ENCODE measurements around the gene ILK. TPM values are rescaled to one million over a fixed set of nuclear protein-coding genes. Genes with fewer than 3 reads are reported as not detected.

ILK gene
- total RNA-seq, 4 donors from 2014 or later = 59.8 to 83.8 (median 71.5) TPM

DNA sequence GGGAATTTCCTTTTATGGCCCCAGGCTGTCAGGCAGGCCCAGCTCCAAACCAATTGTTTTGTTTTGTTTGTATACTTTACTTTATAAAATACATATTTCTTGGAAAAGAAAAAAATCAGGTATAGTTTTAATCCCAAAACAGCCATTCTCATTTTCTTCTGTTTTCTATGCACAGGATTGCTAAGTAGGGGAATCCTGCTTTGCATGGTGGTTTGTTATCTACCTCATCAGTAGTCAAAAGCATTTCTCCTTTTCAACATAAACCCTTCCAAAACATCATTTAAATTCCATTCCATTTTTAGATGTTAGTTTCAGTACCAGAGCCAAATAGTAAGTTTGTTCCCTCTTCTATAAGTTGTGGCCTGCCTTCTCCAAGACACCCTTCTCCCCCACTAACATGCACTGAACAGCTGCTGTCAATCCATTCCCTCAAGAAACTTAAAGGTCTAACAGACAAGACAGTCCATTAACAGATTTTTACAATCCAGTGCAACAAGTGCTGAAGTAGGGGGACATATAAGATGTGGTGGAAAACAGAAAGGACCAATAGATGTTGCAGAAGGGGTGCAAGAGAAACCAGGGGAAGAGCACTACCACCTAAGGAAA, 3.7 kb downstream of the ILK start:
- TF ChIP-seq EP300 (IDR thresholded peaks at IDR 0.05) (no peak), POLR2AphosphoS5 (IDR thresholded peaks at IDR 0.05) (no peak), POLR2A (IDR thresholded peaks at IDR 0.05) (no peak)
- TF ChIP-seq, protein P1, sequence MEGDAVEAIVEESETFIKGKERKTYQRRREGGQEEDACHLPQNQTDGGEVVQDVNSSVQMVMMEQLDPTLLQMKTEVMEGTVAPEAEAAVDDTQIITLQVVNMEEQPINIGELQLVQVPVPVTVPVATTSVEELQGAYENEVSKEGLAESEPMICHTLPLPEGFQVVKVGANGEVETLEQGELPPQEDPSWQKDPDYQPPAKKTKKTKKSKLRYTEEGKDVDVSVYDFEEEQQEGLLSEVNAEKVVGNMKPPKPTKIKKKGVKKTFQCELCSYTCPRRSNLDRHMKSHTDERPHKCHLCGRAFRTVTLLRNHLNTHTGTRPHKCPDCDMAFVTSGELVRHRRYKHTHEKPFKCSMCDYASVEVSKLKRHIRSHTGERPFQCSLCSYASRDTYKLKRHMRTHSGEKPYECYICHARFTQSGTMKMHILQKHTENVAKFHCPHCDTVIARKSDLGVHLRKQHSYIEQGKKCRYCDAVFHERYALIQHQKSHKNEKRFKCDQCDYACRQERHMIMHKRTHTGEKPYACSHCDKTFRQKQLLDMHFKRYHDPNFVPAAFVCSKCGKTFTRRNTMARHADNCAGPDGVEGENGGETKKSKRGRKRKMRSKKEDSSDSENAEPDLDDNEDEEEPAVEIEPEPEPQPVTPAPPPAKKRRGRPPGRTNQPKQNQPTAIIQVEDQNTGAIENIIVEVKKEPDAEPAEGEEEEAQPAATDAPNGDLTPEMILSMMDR (IDR thresholded peaks at IDR 0.05) = no peak
- Histone ChIP-seq H3K36me3 (peaks cover 31% of the 10 kb centered on the region), H3K27ac (peak overlapping the region; percentile 28), H3K9me3 (no peaks in the 10 kb centered on the region), H3K4me3 (peak overlapping the region; percentile 54), H3K4me1 (peaks cover 61% of the 10 kb centered on the region), H3K27me3 (no peaks in the 10 kb centered on the region)
- no peak for DNase-seq (ENCODE audit: low spot score in 2 of 2)

DNA sequence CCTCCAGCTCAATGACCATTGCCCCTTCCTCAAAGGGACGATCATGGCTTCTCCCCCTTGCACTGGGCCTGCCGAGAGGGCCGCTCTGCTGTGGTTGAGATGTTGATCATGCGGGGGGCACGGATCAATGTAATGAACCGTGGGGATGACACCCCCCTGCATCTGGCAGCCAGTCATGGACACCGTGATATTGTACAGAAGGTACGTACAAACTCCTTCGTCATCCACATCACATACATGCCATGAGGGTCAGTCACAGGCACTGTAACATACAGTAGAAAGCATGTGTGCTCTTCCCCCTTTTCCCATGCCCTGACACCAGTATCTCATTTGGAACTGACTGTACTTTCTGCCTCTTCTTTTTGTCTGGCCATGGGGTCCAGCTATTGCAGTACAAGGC, 4.4 kb downstream of the ILK start:
- Histone ChIP-seq H3K4me1 (peaks cover 62% of the 10 kb centered on the region), H3K27ac (peak overlapping the region; percentile 28), H3K9me3 (no peaks in the 10 kb centered on the region), H3K27me3 (no peaks in the 10 kb centered on the region), H3K4me3 (no peak overlapping the region), H3K36me3 (peaks cover 31% of the 10 kb centered on the region)
- TF ChIP-seq, protein P1 (IDR thresholded peaks at IDR 0.05) = no peak
- TF ChIP-seq POLR2AphosphoS5 (IDR thresholded peaks at IDR 0.05) (no peak), POLR2A (IDR thresholded peaks at IDR 0.05) (no peak), EP300 (IDR thresholded peaks at IDR 0.05) (no peak)
- WGBS = 80% methylated on average over 8 of the region's 9 CpGs
- DNase-seq (ENCODE audit: low spot score in 2 of 2) = no peak

DNA sequence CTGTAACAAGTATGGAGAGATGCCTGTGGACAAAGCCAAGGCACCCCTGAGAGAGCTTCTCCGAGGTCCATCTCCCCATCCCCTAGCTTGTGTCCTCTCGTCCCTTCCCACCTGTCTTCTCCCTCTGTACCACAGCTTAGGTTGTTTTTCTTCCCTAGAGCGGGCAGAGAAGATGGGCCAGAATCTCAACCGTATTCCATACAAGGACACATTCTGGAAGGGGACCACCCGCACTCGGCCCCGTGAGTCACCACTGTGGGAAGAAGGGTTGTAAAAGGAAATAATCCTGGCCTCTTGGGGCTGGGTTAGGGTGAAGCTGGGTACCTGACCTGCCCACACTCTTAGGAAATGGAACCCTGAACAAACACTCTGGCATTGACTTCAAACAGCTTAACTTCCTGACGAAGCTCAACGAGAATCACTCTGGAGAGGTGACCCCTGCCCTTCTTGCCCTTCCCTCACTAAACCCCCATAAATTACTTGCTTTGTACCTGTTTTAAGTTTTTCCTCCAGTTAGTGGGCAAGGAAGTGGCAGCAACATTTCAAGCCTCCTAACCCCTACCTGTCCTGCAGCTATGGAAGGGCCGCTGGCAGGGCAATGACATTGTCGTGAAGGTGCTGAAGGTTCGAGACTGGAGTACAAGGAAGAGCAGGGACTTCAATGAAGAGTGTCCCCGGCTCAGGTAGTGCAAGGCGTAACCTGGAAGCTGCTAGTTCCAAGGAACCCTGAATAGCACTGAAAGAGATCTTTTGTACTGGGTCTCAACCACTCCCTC, 5.3 kb downstream of the ILK start:
- Histone ChIP-seq H3K27ac (no peak overlapping the region), H3K9me3 (no peaks in the 10 kb centered on the region), H3K4me3 (no peak overlapping the region), H3K36me3 (peaks cover 31% of the 10 kb centered on the region), H3K27me3 (no peaks in the 10 kb centered on the region), H3K4me1 (peaks cover 67% of the 10 kb centered on the region)
- no peak for TF ChIP-seq EP300 (IDR thresholded peaks at IDR 0.05)
- TF ChIP-seq POLR2A (IDR thresholded peaks at IDR 0.05) = no peak
- no peak for TF ChIP-seq POLR2AphosphoS5 (IDR thresholded peaks at IDR 0.05)
- TF ChIP-seq, protein P1 (IDR thresholded peaks at IDR 0.05) = no peak
- DNase-seq (ENCODE audit: low spot score in 2 of 2) = no peak
- 79% methylated on average over 14 of the region's 14 CpGs for WGBS

DNA sequence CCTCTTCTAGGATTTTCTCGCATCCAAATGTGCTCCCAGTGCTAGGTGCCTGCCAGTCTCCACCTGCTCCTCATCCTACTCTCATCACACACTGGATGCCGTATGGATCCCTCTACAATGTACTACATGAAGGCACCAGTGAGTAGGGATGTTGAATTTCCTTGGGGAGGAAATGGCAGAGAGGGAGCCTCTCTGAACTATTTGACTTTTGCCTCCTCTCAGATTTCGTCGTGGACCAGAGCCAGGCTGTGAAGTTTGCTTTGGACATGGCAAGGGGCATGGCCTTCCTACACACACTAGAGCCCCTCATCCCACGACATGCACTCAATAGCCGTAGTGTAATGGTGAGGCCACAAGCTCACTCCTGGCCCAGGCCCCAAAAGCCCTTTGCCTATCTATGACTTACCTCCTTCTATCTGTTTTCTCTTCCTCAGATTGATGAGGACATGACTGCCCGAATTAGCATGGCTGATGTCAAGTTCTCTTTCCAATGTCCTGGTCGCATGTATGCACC, 6.0 kb downstream of the ILK start:
- H3K27ac ChIP-seq = no peak overlapping the region
- peaks cover 63% of the 10 kb centered on the region for H3K4me1 ChIP-seq

More for the DNA sequence above, 6.0 kb downstream of the ILK start:
- Histone ChIP-seq H3K36me3 (peaks cover 31% of the 10 kb centered on the region), H3K4me3 (no peak overlapping the region), H3K9me3 (no peaks in the 10 kb centered on the region), H3K27me3 (no peaks in the 10 kb centered on the region)
- 83% methylated on average over 8 of the region's 8 CpGs for WGBS
- TF ChIP-seq EP300 (IDR thresholded peaks at IDR 0.05) (no peak), POLR2AphosphoS5 (IDR thresholded peaks at IDR 0.05) (no peak), POLR2A (IDR thresholded peaks at IDR 0.05) (no peak)
- TF ChIP-seq, protein P1 (IDR thresholded peaks at IDR 0.05) = no peak
- no peak for DNase-seq (ENCODE audit: low spot score in 2 of 2)

All from suprapubic skin (tissue), 4 donors.